Measurements from ENCODE around the gene DMWD. TPM values are rescaled to one million over a fixed set of nuclear protein-coding genes. Genes with fewer than 3 reads are reported as not detected.

Gene DMWD
- polyA plus RNA-seq, 1 of the 3 experiments (the other 2 are of a cell fraction): 40.6 TPM

DNA sequence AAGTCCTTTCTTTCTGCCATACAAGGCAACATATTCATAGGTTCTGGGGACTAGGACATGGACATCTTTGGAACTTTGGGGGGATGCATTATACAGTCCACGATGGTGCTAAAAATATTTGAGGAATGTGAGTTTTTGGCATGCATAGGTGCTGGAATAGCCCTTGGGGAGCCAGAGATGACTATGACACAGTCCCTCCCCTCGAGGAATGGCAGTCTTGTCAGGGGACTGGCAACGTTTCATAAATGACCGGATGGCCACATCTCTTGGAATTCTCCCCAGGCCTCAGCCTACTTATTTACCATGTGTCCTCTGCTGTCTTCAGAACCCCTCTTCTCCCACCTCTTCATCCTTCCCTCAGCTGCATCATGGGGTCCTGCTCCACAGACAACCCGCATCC, 45.8 kb downstream of the DMWD start:
- Histone ChIP-seq H3K36me3 (replicated peaks in 1 of 2; ENCODE audit: control insufficient read depth in 1 of 2, insufficient read depth in 2 of 2, low read length in 1 of 2) (no peaks in the 10 kb centered on the region), H4K20me1 (ENCODE audit: insufficient read depth) (no peaks in the 10 kb centered on the region), H3F3A (replicated peaks; ENCODE audit: insufficient read depth) (no peaks in the 10 kb centered on the region), H3K9ac (no peak overlapping the region), H3K9me2 (no peaks in the 10 kb centered on the region), H3K79me2 (ENCODE audit: insufficient read depth) (no peaks in the 10 kb centered on the region), H3K4me1 (ENCODE audit: control insufficient read depth in 1 of 2, insufficient read depth in 2 of 2, low read depth in 1 of 2, low read length in 1 of 2) (no peaks in the 10 kb centered on the region), H3K9me3 (no peaks in the 10 kb centered on the region), H3K4me3 (ENCODE audit: low read depth in 2 of 2, low read length in 1 of 2) (no peak overlapping the region), H3K27ac (ENCODE audit: low read depth in 2 of 2, low read length in 1 of 2) (no peak overlapping the region), H3K27me3 (ENCODE audit: insufficient read depth) (no peaks in the 10 kb centered on the region; the same call in 1 of the 2 replicates), H2AFZ (ENCODE audit: low read depth) (no peak overlapping the region), H3K4me2 (no peak overlapping the region)
- TF ChIP-seq NFIC (IDR thresholded peaks at IDR 0.05; ENCODE audit: borderline replicate concordance): no peak
- TF ChIP-seq MXI1 (IDR thresholded peaks at IDR 0.05; ENCODE audit: low read depth, low read length): no peak
- TF ChIP-seq, protein P1, sequence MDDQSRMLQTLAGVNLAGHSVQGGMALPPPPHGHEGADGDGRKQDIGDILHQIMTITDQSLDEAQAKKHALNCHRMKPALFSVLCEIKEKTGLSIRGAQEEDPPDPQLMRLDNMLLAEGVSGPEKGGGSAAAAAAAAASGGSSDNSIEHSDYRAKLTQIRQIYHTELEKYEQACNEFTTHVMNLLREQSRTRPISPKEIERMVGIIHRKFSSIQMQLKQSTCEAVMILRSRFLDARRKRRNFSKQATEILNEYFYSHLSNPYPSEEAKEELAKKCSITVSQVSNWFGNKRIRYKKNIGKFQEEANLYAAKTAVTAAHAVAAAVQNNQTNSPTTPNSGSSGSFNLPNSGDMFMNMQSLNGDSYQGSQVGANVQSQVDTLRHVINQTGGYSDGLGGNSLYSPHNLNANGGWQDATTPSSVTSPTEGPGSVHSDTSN (IDR thresholded peaks at IDR 0.05): no peak
- no peak for TF ChIP-seq FOXJ3 (CRISPR knock-in tag; IDR thresholded peaks at IDR 0.05)
- ChIA-PET CTCF (interaction anchor here (1.1 to 1.7 kb wide), 2 partner anchors 53 to 70 kb away, joined by 3 to 4 read pairs; no protein-coding TSS in a partner anchor), POLR2A (no interaction called here)
- no peak for DNase-seq
- 65% methylated on average over 5 of the region's 5 CpGs for WGBS (ENCODE audit: low lambda C conversion rate)

DNA sequence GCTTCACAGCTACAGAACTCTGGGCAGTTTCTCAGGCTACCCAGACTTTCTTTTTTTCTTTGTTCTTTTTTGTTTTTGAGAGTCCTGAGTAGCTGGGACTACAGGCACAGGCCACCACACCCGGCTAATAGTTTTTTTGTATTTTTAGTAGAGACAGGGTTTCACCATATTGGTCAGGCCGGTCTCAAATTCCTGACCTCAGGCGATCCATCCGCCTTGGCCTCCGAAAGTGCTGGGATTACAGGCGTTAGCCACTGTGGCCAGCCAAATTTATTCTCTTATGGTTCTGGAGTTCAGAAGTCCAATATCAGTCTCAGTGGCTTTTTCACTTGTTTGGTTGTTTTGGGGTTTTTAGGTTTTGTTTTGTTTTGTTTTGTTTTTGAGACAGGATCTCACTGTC, 47.0 kb downstream of the DMWD start:
- H3K4me2 ChIP-seq: no peak overlapping the region
- 86% methylated on average over 6 of the region's 6 CpGs for WGBS (ENCODE audit: low lambda C conversion rate)
- no peak overlapping the region for H3K27ac ChIP-seq (ENCODE audit: low read depth in 2 of 2, low read length in 1 of 2)
- no peaks in the 10 kb centered on the region for H3K79me2 ChIP-seq (ENCODE audit: insufficient read depth)
- H2AFZ ChIP-seq (ENCODE audit: low read depth): no peak overlapping the region
- H3K27me3 ChIP-seq (ENCODE audit: insufficient read depth): no peaks in the 10 kb centered on the region; the same call in 1 of the 2 replicates
- H3F3A ChIP-seq (replicated peaks; ENCODE audit: insufficient read depth): no peaks in the 10 kb centered on the region
- no peaks in the 10 kb centered on the region for H3K9me3 ChIP-seq
- ChIA-PET CTCF (interaction anchor here (1.7 kb wide), 1 partner anchor 52 kb away, joined by 4 read pairs; no protein-coding TSS in a partner anchor), POLR2A (no interaction called here)
- no peaks in the 10 kb centered on the region for H4K20me1 ChIP-seq (ENCODE audit: insufficient read depth)
- DNase-seq: no peak
- no peaks in the 10 kb centered on the region for H3K9me2 ChIP-seq
- H3K4me1 ChIP-seq (ENCODE audit: control insufficient read depth in 1 of 2, insufficient read depth in 2 of 2, low read depth in 1 of 2, low read length in 1 of 2): no peaks in the 10 kb centered on the region
- H3K9ac ChIP-seq: no peak overlapping the region
- H3K36me3 ChIP-seq (replicated peaks in 1 of 2; ENCODE audit: control insufficient read depth in 1 of 2, insufficient read depth in 2 of 2, low read length in 1 of 2): no peaks in the 10 kb centered on the region
- no peak overlapping the region for H3K4me3 ChIP-seq (ENCODE audit: low read depth in 2 of 2, low read length in 1 of 2)
- no peak for TF ChIP-seq JUND (IDR thresholded peaks at IDR 0.05)
- TF ChIP-seq, protein P2, sequence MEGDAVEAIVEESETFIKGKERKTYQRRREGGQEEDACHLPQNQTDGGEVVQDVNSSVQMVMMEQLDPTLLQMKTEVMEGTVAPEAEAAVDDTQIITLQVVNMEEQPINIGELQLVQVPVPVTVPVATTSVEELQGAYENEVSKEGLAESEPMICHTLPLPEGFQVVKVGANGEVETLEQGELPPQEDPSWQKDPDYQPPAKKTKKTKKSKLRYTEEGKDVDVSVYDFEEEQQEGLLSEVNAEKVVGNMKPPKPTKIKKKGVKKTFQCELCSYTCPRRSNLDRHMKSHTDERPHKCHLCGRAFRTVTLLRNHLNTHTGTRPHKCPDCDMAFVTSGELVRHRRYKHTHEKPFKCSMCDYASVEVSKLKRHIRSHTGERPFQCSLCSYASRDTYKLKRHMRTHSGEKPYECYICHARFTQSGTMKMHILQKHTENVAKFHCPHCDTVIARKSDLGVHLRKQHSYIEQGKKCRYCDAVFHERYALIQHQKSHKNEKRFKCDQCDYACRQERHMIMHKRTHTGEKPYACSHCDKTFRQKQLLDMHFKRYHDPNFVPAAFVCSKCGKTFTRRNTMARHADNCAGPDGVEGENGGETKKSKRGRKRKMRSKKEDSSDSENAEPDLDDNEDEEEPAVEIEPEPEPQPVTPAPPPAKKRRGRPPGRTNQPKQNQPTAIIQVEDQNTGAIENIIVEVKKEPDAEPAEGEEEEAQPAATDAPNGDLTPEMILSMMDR (IDR thresholded peaks at IDR 0.05): no peak
- TF ChIP-seq EP300 (IDR thresholded peaks at IDR 0.05; ENCODE audit: borderline replicate concordance in 1 of 2, low read depth in 1 of 2, low read length in 1 of 2): no peak
- no peak for TF ChIP-seq TEAD4 (IDR thresholded peaks at IDR 0.05; ENCODE audit: borderline replicate concordance, insufficient read depth)
- no peak for TF ChIP-seq MEF2A (IDR thresholded peaks at IDR 0.05; ENCODE audit: borderline replicate concordance, low read depth)
- no peak for TF ChIP-seq YY1 (IDR thresholded peaks at IDR 0.05; ENCODE audit: low read depth)
- no peak for TF ChIP-seq NRF1 (IDR thresholded peaks at IDR 0.05; ENCODE audit: low read depth, low read length)
- no peak for TF ChIP-seq RAD21 (IDR thresholded peaks at IDR 0.05; ENCODE audit: low read length)
- TF ChIP-seq, protein P3, sequence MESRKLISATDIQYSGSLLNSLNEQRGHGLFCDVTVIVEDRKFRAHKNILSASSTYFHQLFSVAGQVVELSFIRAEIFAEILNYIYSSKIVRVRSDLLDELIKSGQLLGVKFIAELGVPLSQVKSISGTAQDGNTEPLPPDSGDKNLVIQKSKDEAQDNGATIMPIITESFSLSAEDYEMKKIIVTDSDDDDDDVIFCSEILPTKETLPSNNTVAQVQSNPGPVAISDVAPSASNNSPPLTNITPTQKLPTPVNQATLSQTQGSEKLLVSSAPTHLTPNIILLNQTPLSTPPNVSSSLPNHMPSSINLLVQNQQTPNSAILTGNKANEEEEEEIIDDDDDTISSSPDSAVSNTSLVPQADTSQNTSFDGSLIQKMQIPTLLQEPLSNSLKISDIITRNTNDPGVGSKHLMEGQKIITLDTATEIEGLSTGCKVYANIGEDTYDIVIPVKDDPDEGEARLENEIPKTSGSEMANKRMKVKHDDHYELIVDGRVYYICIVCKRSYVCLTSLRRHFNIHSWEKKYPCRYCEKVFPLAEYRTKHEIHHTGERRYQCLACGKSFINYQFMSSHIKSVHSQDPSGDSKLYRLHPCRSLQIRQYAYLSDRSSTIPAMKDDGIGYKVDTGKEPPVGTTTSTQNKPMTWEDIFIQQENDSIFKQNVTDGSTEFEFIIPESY (IDR thresholded peaks at IDR 0.05; ENCODE audit: borderline replicate concordance, low read depth): no peak
- TF ChIP-seq ELF1 (IDR thresholded peaks at IDR 0.05): no peak
- no peak for TF ChIP-seq TAF1 (IDR thresholded peaks at IDR 0.05; ENCODE audit: borderline replicate concordance, low read depth, low read length)
- TF ChIP-seq CHD2 (IDR thresholded peaks at IDR 0.05; ENCODE audit: low read length, partially characterized antibody): no peak
- no peak for TF ChIP-seq MXI1 (IDR thresholded peaks at IDR 0.05; ENCODE audit: low read depth, low read length)
- no peak for TF ChIP-seq TCF12 (IDR thresholded peaks at IDR 0.05)
- TF ChIP-seq RFX5 (IDR thresholded peaks at IDR 0.05; ENCODE audit: low read length): no peak
- TF ChIP-seq POLR2AphosphoS5 (IDR thresholded peaks at IDR 0.05; ENCODE audit: low read depth, low read length): no peak
- TF ChIP-seq, protein P4, sequence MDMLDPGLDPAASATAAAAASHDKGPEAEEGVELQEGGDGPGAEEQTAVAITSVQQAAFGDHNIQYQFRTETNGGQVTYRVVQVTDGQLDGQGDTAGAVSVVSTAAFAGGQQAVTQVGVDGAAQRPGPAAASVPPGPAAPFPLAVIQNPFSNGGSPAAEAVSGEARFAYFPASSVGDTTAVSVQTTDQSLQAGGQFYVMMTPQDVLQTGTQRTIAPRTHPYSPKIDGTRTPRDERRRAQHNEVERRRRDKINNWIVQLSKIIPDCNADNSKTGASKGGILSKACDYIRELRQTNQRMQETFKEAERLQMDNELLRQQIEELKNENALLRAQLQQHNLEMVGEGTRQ (IDR thresholded peaks at IDR 0.05; ENCODE audit: borderline replicate concordance, low read depth, low read length): no peak
- TF ChIP-seq, protein P5, sequence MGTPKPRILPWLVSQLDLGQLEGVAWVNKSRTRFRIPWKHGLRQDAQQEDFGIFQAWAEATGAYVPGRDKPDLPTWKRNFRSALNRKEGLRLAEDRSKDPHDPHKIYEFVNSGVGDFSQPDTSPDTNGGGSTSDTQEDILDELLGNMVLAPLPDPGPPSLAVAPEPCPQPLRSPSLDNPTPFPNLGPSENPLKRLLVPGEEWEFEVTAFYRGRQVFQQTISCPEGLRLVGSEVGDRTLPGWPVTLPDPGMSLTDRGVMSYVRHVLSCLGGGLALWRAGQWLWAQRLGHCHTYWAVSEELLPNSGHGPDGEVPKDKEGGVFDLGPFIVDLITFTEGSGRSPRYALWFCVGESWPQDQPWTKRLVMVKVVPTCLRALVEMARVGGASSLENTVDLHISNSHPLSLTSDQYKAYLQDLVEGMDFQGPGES (IDR thresholded peaks at IDR 0.05; ENCODE audit: low read depth, low read length): no peak
- no peak for TF ChIP-seq RXRA (IDR thresholded peaks at IDR 0.05; ENCODE audit: borderline replicate concordance, low read depth)

All from SK-N-SH (cell line).